Upper lobe of left lung (tissue), 6 donors: ENCODE results near the gene ECT2L. TPM values are rescaled to one million over a fixed set of nuclear protein-coding genes. Genes with fewer than 3 reads are reported as not detected.
A peak's percentile ranks its signal among the peaks of the same experiment; 100 is the strongest.

Experiments used
- ATAC-seq, 2 donors: fragments of 200-7000 bp; cut with Tn5 transposase; one replicate each; pipeline ENCODE4 v1.9.1; 2022; ENCODE audit warnings: mild to moderate bottlenecking in 2 of 2, moderate library complexity in 2 of 2; ENCODE audit not compliant: low FRiP score in 2 of 2
- DNase-seq, 2 donors: peaks; one replicate each; pipeline ENCODE4 v3.0.0-alpha.2; 2019 to 2020
- H3K27ac ChIP-seq, 4 donors: fragments of 200-600 bp; sonication (generic); one replicate each; pipeline ENCODE4 v1.5.1; 2016 to 2019
- H3K27me3 ChIP-seq, 4 donors: fragments of 200-600 bp; sonication (generic); one replicate each; pipeline ENCODE4 v1.5.1; 2017 to 2019
- H3K36me3 ChIP-seq, 4 donors: fragments of 200-600 bp; sonication (generic); one replicate each; pipeline ENCODE4 v1.5.1; 2016 to 2019
- H3K4me1 ChIP-seq, 4 donors: fragments of 200-600 bp; sonication (generic); one replicate each; pipeline ENCODE4 v1.5.1; 2018 to 2019
- H3K4me3 ChIP-seq, 4 donors: fragments of 200-600 bp; sonication (generic); one replicate each; pipeline ENCODE4 v1.5.1; 2017 to 2019; ENCODE audit warnings: mild to moderate bottlenecking in 2 of 4, moderate library complexity in 1 of 4
- H3K9me3 ChIP-seq, 4 donors: fragments of 200-600 bp; sonication (generic); one replicate each; pipeline ENCODE4 v1.5.1; 2018 to 2019
- CTCF ChIP-seq, 6 experiments: fragments of 450-650 bp in 4 of 6; fragments of 200-600 bp in 2 of 6; sonication (generic) in 2 of 6; IDR thresholded peaks; one replicate each; pipeline ENCODE4 v1.5.1; 2016 to 2019; ENCODE audit warnings: antibody characterized with exemption in 6 of 6
- EP300 ChIP-seq, 4 donors: sonication (generic); formaldehyde crosslinking; IDR thresholded peaks; one replicate each; pipeline ENCODE4 v1.5.1; 2017; ENCODE audit warnings: antibody characterized with exemption in 4 of 4, control low read depth in 2 of 4
- POLR2A ChIP-seq, 4 donors: fragments of 450-650 bp; IDR thresholded peaks; one replicate each; pipeline ENCODE4 v1.5.1; 2016 to 2017; ENCODE audit warnings: antibody characterized with exemption in 4 of 4, mild to moderate bottlenecking in 2 of 4
- POLR2AphosphoS5 ChIP-seq, 2 donors: sonication (generic); formaldehyde crosslinking; IDR thresholded peaks; one replicate each; pipeline ENCODE4 v1.5.1; 2017; ENCODE audit warnings: antibody characterized with exemption in 2 of 2
- WGBS, 2 donors: methylation state at CpG; one replicate each; pipeline ENCODE4 v1.1.5; 2017 to 2018; 5-methylcytosine and 5-hydroxymethylcytosine counted together
- total RNA-seq, 6 donors: library from RNA; depleted of rRNA in 4 of 6; stranded (reverse); fragments of >200 nt in 4 of 6; gene quantifications; one replicate each; pipeline versions ENCODE4 v1.1.0 to v1.2.1, GENCODE V29; 2016 to 2021
- donor health status: DM: no; HTN: no; CAD: no; lungs with moderate emphysema.
- donor health status: DM: no; HTN: yes; CAD: no; lungs with severe emphysema.

The ECT2L gene
- total RNA-seq, 6 donors from 2014 or later: 0.20 to 28.4 (median 3.1) TPM

- 94 to 97% methylated on average over 5 of the region's 5 CpGs for WGBS, 2 donors
- no peaks in the 10 kb centered on the region for H3K9me3 ChIP-seq
- peaks cover 0 to 50% (median 17%) of the 10 kb centered on the region in 4 donors for H3K36me3 ChIP-seq
- no peak for DNase-seq
- no peak overlapping the region for H3K4me3 ChIP-seq
- H3K4me1 ChIP-seq: peaks cover 4 to 15% (median 9%) of the 10 kb centered on the region in 4 donors
- ATAC-seq: no peak
- no peaks in the 10 kb centered on the region for H3K27me3 ChIP-seq
- no peak overlapping the region for H3K27ac ChIP-seq
- no peak for TF ChIP-seq EP300 (IDR thresholded peaks at IDR 0.05)
- no peak for TF ChIP-seq POLR2A (IDR thresholded peaks at IDR 0.05)
- TF ChIP-seq CTCF (IDR thresholded peaks at IDR 0.05): no peak
- TF ChIP-seq POLR2AphosphoS5 (IDR thresholded peaks at IDR 0.05): no peak
These were observed 149.5 kb downstream of the ECT2L start for GRCh38 chr6:138945354-138945753.

- H3K4me1 ChIP-seq: peaks cover 4 to 15% (median 9%) of the 10 kb centered on the region in 4 donors
- no peaks in the 10 kb centered on the region for H3K9me3 ChIP-seq
- H3K27me3 ChIP-seq: no peaks in the 10 kb centered on the region
- H3K27ac ChIP-seq: no peak overlapping the region
- H3K4me3 ChIP-seq: no peak overlapping the region
- TF ChIP-seq POLR2A (IDR thresholded peaks at IDR 0.05): no peak
- no peak for TF ChIP-seq POLR2AphosphoS5 (IDR thresholded peaks at IDR 0.05)
- no peak for TF ChIP-seq EP300 (IDR thresholded peaks at IDR 0.05)
- no peak for TF ChIP-seq CTCF (IDR thresholded peaks at IDR 0.05)
- DNase-seq: no peak
- 78 to 81% methylated on average over 2 of the region's 2 CpGs for WGBS, 2 donors
- ATAC-seq: no peak
- peaks cover 0 to 25% (median 10%) of the 10 kb centered on the region in 4 donors for H3K36me3 ChIP-seq
These were observed 152.1 kb downstream of the ECT2L start for GRCh38 chr6:138948004-138948403.

GRCh38 chr6:138948546-138949179 lies 152.8 kb downstream of the ECT2L start:
- no peaks in the 10 kb centered on the region for H3K27me3 ChIP-seq
- no peak overlapping the region for H3K27ac ChIP-seq
- DNase-seq (no peak), ATAC-seq (no peak)
- peaks cover 4 to 15% (median 9%) of the 10 kb centered on the region in 4 donors for H3K4me1 ChIP-seq
- TF ChIP-seq POLR2A (IDR thresholded peaks at IDR 0.05) (no peak), EP300 (IDR thresholded peaks at IDR 0.05) (no peak), CTCF (IDR thresholded peaks at IDR 0.05) (peak in 2 of 6 experiments; percentile 12 to 14)
- H3K4me3 ChIP-seq: no peak overlapping the region
- WGBS, 2 donors: 84 to 92% methylated on average over 1 of the region's 1 CpG
- H3K9me3 ChIP-seq: no peaks in the 10 kb centered on the region
- peaks cover 0 to 19% (median 6%) of the 10 kb centered on the region in 4 donors for H3K36me3 ChIP-seq

- no peak for TF ChIP-seq POLR2A (IDR thresholded peaks at IDR 0.05)
- TF ChIP-seq POLR2AphosphoS5 (IDR thresholded peaks at IDR 0.05): no peak
- TF ChIP-seq CTCF (IDR thresholded peaks at IDR 0.05): no peak
- Histone ChIP-seq H3K27ac (no peak overlapping the region), H3K4me3 (no peak overlapping the region), H3K36me3 (no peaks in the 10 kb centered on the region), H3K27me3 (no peaks in the 10 kb centered on the region), H3K4me1 (peaks cover 14 to 34% (median 19%) of the 10 kb centered on the region in 4 donors), H3K9me3 (no peaks in the 10 kb centered on the region)
- ATAC-seq (no peak), DNase-seq (no peak)
- 9 to 81% methylated on average over 1 of the region's 1 CpG for WGBS, 2 donors
These were observed 157.6 kb downstream of the ECT2L start for GRCh38 chr6:138953451-138953850.

Other genes starting within 250 kb of the ECT2L start
- 10 to 100 TPM; 12.7 to 39.6 (median 22.8) TPM for gene CCDC28A, start 22.3 kb upstream of the ECT2L start, total RNA-seq
- 10 to 100 TPM; 30.8 to 90.1 (median 38.6) TPM for gene REPS1, start 192.2 kb downstream of the ECT2L start, total RNA-seq
- 10 to 100 TPM; 10.3 to 40.8 (median 28.9) TPM for gene ABRACL, start 232.7 kb downstream of the ECT2L start, total RNA-seq